NCI-H1105 treated with DMSO at 0.1 percent for 48 hours (cell line): Measurements from ENCODE around the gene UGT8.
A peak's percentile ranks its signal among the peaks of the same experiment; 100 is the strongest.

Experiments
- DNase-seq: peaks from one replicate; lab custom pipeline; 2025; lab: John Stamatoyannopoulos, UW

UGT8 gene

DNA sequence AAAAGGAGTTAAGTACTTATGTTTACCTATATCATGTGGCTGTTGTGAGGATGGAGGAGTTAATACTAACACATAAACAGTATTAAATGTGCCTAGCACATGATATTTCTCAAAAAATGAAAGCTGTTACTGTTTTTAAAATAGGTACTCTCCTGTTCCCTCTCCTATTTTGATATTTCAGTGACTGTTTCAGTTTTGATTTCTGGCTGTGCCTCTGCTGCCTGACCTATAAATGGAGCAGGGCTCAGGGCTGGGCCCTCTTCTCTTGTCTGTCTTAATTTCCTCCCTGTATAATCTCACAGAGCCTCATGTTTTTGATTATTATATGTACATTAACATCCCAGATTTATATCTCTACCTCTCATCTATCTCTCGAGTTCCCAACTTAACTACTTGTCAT is 93.3 kb downstream of the UGT8 start:
- DNase-seq: no peak

DNA sequence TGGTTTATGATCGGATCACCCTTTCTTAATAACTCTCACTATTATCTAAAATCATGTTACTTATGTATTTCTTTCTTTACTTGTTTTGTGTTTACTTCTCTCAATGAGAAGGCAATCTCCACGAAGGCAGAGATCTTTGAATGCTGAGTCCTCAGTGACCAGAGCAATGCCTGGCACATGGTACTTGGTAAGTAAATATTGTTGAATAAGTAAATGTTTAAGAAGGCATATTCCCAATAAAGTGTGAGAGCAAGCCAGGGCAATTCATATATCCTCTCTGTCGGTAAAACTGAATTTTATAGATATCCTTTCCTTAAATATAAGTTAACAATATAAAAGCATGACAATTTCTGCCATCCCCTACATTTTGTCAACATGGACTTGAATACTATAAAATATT is 94.4 kb downstream of the UGT8 start:
- no peak for DNase-seq

- DNase-seq: peak; percentile 50
Observed at GRCh38 chr4:114694770-114695169, 96.2 kb downstream of the UGT8 start.

DNA sequence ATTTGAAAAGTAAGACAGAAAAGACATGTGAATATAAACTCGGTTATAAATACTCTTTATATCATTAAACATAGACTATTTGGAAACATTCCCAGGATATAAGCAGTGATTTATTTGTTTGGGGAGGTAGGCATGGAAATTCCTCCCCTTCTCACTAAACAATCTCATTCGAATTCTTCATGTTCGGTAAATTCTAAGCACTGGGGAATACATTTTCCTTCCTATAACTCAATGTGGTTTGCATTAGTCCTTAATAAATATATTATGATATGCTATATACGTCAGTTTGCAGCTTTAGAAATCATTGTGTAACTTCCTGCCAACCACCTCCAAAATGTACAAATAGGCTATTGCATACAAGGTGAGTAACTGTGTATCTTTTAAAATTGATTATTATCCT is 99.6 kb downstream of the UGT8 start:
- DNase-seq: no peak

- no peak for DNase-seq
Observed at GRCh38 chr4:114701491-114701890, 102.9 kb downstream of the UGT8 start.

DNA sequence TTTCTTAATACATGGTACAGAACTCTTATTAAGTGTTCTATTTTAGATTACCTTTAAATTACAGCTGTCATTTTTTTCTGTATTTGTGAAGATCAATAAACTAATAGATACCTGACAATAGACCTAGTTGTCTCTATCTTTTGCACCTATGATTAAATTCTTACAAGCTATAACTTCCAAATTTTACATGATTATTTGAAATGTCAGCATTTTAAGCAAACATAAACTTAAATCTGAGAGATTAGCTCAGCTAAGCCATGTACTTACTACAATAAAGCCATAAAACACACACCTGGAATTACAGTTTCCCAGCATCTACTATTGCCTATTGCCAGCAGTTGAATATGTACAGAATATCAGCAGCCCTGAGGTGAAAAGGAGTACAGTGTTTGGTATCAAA is 118.8 kb downstream of the UGT8 start:
- no peak for DNase-seq

GRCh38 chr4:114725066-114725465 is 126.5 kb downstream of the UGT8 start:
- no peak for DNase-seq

DNA sequence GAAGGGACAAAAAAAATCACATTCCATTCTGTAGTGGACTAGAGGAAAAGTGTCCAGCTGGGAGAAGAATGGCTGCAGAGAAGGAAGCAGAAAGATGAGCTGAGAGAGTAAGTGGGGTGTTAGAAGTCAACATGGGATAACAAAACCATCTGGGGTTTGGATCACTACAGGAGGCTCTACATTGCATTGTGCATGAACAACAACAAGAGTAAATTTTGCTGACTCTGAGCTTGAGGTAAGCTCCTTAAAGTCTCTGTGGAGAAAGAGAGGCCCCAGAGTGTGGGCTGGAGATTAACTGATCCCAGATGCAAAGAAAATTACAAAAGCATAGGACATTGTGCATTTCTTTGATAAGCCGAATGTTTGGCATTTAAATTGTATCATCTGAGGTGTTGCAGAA is 128.9 kb downstream of the UGT8 start:
- no peak for DNase-seq
